ENCODE results near the gene VAX1.

VAX1 gene

DNA sequence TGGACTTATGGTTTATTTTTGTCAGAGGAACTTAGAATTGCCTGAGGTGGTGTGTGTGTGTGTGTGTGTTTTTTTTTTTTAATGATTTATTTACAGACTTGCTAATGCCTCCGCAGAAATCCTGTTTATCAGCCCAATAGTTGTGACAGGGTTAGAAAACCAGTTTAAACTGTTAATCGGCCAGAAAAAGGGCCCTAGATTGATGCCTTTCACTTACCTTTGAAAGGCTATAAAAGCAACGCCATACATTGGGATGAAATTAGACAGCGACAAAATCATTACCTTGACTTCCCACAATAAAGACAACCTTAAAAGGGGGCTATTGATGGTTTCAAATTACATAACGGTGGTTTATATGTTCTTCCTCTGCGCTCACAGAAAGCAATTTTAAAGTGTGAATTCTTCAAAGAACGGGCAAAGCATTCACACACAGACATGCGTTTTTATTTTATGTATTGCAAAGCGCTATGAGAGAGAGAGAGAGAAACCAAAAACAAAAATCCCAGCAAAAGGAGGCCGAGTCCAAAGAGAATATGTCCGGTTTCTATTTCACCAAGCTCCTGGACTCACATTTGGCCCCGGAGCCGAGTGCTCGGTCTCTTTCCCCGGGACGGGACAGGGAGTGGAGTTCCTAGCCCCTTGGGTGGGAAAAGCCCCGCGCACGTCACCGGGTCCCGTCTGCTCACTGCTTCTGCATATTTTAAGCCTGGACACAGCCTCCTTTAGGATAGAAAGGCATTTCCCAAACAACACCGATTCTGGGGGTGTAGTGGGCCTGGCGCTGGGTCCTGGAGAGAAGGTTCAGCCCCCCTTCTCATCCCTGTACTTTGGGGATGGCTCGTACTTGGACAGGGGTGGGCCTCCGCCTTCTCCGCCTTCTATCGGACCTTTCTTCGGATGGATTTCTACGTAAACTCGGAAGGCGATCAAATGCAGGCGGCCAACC, 26.8 kb upstream of the VAX1 start:
- DNase-seq (ENCODE audit: low read depth): no peak

DNA sequence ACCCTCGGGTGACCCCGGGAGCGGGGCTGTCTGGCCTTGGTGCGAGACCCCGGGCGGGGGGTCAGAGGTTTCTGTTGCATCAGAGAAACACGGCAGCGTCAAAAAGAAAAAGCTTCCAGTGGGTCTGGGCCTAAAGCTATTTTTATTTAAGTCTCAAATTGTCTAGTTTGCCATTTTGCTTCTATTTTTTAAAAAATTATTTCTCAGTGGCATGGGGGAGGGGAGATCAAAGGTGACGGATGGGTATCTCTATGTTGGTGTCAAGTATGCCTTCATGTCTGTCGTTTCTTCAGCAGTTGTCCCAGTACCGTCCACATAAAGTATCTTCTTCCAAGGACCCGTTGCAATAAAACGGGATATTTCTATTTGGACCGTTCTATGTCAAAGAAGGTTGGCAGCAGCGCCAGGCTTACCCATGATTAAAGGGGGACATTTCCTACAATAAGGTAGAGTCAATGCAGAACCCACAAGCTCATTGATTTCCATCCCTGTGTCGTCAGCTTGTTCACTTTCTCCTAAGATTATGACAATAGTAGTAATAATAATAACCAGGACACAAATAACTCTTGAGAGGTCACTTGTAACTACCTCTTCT, 26.0 kb upstream of the VAX1 start:
- no peak for DNase-seq (ENCODE audit: low read depth)

DNA sequence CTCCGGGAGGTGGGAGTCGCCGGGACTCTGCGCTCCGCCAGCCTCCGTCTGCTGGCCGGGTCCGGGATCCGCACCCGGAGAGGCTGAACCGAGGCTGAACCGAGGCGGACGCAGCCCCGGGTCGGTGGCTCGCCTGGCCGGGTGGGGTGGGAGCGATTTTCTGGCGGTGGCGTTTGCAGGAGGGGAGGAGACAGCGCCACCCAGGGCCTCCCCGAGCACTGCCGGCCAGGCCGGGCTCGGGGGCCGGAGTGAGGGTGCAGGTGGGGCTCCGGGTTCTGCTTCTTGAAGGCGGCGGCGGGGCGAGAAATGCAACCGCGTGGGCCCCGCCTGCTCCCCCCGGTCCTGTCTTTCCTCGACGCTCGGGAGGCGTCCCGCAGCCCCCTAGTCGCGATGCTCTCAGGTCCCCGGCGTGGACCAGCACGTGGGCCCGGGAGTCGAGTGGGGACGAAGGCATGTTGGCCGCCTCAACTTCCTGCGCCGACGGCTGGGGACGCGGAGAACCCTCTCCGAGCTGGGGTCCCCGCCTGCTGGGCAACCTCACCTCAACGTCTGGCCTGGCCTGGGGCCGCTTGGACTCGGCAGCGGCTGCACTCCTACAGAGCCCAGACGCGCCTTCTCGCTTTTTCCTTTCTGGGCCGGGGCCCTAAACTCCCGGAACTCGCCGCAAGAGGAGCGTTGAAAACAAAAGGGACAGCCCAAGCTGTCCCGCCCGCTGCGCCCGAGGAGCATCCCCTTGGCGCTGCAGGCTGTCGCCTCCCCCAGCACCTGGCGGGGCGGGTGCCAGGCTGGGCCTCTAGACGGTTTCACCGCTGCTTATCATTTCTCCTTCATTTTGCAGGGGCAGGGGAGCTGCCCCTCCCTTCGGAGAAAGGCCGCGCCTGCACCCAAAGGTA, 25.2 kb upstream of the VAX1 start:
- no peak for DNase-seq (ENCODE audit: low read depth)

DNA sequence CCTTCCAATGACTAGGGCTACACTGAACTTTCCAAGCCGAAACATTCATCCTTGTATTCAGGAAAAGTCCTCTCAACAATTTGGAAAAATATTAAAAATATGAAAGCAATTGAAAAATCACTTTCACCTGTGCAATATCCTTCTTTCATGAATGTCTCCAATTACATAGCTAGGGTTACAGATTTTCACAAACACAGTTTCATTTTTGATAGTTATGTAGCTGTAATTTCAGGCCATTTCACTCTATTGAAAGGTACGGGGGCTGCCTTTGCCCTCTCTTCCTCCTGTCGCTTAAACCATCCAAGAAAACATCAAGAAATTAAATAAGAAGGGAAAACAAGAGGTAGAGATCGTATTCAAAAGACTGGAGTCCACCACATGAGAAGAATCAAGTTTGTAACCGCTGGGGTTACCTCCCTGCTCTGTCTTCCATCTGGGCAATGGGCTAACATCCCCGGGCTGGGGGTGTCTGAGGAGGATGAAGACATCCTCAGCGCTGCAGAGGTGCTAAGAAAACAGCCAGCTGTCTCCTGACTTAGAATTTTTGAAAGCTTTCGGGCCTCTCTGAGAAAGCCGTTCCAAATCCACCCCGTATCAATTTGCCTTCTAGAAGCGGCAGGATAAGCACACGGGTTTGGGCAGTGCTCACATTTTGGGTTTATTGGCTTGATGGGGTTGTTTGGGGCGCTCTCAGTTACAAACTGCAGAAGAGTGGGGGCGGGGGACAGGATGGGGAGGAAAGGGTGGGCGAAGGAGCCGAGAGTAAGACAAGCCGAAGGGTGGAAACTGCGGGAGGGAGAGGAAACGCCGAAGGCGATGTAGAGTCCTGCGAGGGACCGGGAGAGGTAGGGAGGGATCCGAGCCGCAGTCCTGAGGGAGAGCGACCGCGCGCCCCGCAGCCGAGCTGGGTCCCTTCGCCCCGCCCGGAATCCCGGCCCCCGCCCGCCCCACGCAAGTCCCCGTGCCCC, 24.3 kb upstream of the VAX1 start:
- no peak for DNase-seq (ENCODE audit: low read depth)

DNA sequence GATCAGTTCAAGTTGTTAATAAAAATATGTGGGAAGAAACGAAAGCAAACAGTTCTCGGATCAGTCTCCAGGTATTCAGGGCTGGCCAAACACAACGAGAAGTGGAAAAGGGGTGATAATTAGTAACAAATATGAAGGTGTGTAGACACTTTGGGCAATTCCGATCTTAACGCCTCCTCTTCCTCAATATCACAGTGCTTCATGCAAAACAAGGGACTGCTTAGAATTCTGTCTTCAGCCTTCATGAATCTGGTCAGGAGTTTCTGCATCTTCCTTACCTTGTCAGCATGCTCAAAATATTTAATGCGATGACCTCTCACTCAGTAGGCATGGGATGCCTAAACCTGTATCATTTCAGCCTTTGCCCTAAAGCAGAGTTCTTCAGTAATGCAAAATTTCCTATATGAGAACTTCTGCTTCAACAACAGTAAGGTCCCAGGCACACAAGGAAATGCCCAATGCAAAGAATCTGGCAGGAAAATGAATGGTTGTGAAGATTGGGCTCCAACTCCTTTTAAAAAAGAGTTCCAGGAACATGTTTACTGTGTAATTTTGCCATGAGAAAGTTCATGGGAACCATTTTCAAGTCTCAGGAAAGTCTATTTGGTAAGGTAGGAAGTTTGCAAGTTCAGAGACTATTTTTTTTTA, 23.4 kb upstream of the VAX1 start:
- no peak for DNase-seq (ENCODE audit: low read depth)

DNA sequence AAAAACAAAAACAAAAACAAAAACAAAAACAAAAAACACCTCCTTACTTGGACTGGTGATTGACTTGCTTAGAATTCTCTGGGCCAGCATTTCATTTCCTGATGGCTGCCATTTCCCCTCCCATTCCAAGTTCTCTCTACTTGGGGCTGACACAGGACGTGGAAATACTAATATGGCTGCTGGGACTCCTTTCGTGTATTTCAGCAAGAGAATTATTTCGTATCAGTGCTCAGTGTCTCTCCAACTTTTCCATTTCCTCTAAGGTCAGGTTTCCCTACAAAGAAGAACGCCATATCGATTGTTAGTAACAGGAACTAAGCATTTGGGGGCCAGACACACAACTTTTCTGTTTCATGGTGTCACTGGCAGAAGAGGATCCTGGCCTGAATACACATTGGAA, 22.5 kb upstream of the VAX1 start:
- DNase-seq (ENCODE audit: low read depth): no peak

DNA sequence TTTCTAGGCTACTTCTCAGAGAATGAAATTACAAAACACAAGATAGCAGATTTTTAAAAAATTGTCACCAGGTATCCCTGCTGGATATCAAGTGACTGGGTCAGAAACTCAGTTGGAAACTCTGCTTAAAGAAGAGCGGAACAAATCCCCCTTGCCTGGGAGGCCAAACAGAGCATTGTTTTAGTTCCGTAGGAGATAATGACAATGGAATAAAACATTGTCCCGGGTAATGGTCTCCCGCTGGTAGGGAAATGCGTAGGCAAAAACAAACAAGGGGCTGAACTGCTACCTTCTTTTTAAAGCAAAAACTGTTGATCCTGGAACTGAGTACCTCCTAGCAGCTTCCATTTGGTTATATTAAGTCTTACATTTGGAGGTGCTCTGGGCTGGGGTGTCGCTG, 21.3 kb upstream of the VAX1 start:
- no peak for DNase-seq (ENCODE audit: low read depth)

DNA sequence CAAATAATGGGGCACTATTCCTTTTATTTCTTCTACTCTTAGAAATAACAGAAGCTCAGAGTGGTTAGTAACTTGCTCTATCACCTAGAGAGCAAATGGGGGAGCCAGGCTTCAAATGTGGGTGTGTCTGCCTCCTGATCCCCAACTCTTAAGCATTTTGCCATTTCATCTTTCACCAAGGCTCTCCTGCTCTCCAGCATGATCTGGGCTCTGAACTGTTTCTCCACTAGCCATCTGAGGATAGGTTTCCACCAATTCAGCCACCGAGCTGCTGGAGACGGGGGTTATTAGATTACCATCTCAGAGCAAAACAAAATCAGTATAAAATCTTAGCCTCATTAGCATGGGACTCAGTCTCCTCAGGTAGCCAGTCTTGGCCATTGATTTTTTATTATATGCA, 20.2 kb upstream of the VAX1 start:
- DNase-seq (ENCODE audit: low read depth): no peak

DNA sequence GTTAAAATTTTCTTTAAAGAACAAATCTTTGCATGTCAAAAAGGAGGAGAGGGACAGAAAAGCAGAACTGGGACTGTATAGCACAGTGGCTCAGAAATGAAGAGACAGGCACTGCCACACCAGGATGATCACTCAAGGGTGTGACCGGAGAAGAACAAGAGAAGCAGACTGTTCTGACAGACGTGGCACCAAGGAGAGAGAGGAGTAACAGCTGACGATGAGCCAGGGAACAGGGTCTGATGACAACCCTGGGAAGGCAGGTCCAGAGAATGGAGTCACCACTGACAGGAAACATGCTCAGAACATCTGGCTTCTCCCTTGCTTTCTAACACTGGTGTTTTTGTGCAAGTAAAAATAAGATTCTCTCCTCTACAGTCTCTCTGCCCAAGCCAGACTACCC, 14.6 kb upstream of the VAX1 start:
- DNase-seq (ENCODE audit: low read depth): no peak

DNA sequence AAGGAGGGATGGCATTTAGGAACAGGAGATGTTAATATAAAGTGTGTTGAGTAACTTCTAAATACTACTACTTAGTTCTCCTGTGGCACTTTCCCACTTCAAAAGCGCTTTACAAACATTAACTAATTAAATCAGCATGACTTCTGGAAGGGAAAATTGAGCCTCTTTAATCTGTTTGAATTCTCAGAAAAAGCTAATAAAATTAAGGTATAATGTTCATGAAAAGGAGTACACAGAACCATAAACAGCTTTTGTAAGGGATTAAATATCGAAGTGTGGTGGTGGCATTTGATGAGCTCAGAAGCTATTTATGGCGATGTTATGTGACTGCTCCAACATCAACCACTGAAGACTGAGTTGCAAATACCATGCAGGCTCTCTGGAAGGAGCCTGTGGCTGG, 10.2 kb upstream of the VAX1 start:
- no peak for DNase-seq (ENCODE audit: low read depth)

DNA sequence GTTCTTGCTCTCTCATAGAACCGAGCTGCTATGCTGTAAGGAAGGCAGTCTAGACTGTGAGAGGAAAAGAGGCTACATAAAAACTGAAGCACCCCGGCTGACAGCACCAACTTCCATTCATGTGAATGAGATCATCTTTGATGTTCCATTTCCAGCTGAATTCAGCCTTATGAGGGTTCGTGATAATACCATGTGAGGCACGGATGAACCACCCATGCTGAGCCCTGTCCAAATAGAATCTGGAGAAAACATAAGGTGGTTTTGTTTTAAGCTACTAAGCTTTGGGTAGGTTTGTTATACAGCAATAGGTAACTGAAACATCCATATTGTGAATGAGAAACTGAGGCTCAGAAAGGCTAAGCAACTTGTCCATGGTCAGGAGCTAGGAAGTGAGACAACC, 6.9 kb upstream of the VAX1 start:
- DNase-seq (ENCODE audit: low read depth): no peak

DNA sequence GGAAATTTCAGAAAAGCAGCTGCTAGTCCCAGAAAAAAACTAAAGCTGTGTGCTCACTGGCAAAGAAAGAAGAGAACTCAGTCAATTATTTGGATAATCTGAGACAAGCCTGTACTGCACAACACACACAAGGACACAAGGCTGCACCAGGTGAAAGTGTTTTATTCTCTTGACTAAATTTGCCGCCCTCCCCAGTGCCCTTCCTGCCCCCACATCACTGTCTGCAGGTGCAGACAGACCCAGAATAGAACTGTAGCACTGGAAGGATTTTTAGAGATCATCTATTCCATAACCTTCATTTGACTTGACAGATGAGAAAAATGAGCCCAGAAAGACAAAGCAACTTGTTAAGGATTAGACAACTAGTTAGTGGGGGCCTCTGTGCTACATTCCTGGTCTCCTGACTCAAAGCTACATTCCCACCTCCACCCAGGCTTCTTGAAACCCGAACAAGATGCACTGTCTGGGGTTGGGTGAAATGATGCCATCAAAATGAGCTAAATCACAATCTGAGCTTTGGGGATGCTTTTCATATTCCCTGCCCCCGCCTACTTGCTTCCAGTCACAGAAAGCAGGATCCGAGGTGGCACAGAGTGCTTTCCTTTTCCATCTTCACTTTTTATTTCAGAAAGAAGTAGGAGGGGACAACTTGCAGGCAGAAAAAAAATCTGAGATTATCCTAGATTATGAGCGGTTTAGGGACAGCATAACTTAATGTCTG, 5.2 kb upstream of the VAX1 start:
- no peak for DNase-seq (ENCODE audit: low read depth)

DNA sequence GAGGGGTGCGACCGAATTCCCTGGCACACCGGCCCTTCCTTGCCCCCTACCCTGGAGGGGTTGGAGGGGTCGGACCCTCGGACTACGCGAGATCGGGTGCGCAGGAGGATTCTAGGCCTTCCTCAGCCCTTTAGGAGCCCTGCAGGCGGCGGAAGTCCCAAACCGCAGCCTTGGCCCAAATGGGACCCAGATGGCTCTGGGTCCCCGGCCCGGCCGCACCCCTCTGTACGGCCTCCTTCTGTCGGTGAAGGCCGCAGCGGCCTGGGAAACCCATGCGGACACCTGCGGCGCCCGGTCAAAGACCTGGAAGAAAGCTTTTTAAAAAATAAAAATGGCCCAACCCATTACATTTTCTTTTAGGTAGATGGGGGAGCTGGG, 2.4 kb upstream of the VAX1 start:
- no peak for DNase-seq (ENCODE audit: low read depth)

DNA sequence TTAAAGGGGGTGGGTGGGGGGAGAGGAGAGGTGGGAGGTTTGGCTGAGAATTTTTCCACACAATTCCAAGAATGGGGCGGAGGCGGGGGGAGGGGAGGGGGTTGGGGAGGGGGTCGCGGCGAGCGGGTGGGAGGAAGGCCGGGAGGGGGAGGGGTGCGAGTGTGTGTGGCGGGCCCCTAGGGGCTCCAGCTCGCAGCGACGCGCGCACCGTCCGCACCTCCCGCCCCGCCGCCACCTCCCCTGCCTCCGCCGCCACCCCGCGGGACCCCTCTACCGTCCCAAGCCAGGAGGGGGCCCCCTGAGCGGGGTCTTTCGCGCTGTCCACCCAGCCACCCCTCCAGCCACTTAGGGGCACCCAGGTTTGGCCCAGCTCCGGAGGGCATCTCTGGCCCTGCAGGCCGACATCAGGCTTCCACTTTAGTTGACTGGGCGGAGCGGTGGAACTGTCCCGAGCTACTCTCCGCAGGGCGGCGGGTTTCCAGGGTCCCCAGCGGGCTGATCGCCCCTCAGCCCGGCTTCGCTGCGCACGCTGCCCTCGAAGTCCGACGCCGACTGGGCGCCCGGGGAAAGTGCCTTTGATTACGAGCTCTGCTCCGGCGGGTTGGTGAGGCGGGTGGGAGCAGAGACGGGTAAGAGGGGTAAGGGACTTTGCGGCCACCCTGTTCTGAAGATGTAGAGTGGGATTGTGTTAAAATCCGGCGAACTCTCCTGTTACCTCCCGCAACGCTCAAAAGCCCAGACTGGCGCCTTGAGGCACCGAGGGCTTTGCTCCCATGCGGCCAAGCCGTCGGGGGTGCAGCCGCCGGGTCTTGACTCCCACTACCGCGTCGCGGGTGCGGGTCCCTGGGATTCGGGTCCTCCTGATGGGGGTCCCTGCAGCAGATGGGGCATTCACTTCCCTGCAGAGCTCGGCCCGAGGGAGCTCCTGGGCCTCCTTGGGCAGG, 1.8 kb upstream of the VAX1 start:
- DNase-seq (ENCODE audit: low read depth): no peak

DNA sequence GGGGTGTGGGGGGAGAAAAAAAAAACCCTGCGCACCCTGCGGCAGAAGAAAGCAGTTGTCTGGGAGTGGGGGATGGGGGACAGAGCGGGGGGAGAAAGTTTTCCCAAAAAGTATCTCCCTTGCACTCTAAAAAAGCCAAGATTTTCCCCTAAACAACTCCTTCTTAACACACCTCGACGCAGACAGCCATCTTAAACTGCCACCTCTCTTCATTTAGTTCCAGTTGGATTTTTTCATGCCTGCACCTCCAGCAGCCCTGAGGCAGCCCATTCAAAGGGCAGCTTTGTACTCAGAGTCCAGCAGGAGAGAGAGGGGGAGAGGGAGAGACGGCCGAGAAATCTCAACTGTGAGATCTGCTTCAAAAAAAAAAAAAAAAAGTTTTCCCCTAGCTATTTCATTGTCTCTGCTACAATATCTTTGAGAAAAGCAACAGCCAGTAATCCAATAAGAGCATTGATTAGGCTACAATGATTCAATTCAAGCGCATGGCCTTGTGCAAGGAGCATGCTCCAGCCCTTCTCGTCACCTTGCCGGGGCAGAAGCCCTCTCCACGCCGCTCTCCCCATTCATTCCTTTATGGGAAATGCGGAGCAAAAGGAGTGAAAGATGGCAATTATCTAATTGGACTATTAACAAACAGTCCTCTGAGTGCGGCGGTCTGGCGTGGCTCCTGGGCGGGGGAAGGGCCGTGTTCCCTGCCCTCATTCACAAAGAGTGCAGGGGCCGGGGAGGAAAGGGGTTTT, 939 bp upstream of the VAX1 start:
- no peak for DNase-seq (ENCODE audit: low read depth)

DNA sequence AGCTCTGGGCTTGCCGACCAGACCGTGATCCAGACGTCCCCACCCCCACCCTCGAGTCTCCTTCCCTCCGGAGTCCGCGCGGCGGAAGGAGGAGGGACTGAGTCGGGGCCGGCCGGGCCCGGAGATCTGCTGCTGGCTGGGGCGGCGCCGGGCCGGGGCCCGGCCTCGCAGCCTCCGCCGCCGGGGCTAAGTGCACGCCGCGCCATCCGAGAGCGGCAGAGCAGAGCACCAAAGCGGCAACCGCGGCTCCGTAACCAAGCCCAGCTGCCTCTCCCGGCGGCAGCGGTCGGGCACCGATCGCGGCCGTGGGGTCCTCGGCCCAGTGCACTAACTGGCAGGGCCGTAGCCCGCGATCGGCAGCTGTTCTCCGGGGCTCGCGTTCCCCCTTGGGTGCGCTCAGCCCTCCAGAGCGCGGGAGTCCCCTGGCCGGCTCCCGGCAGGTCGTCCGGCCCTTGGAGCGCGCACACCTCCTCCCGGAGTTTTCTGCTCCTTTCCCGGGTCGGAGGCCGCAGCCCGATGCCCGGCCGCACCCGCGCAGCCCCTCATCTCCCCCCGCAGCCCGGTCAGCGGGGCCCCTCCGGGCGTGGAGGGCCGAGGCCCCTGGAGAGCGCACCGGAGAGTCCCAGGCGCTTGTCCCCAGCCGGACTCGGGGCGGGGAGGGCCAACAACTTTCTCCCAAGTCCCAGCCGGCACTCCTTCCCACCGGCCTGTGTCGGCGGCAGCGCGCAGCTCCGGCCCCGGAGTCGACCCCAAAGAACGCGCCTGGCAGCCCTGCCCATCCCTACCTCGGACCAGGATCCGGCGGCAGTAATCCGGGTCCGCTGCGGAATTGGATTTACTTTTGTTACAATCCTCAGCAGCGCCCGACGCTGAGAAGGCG, 799 bp downstream of the VAX1 start:
- no peak for DNase-seq (ENCODE audit: low read depth)

DNA sequence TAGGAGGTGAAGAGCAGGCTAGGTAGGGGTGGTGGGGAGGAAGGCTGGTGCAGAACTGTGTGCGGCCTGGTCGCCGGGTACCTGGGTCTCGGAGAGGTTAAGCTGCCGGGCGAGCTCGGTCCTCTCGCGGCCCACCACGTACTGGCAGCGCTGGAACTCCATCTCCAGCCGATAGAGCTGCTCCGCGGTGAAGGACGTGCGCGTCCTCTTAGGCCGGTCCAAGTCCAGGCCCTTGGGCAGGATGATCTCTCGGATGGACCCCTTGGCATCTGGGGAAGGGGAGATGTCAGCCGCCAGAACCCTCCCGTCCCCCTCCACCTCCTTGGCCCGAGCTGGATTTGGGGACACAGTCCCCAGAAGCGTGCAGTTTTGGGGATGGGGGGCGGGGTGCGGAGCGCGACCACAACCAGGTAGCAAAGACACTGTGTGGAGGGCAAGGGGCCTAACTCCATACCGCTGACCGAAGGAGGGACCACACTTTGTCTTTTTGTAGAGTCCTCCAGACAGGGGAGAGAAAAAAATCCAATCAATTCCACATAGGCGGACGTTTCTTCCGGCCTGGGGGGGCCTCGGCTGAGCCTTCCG, 1.6 kb downstream of the VAX1 start:
- DNase-seq (ENCODE audit: low read depth): no peak
